ENCODE measurements around the gene GAGE12C. TPM values are rescaled to one million over a fixed set of nuclear protein-coding genes. Genes with fewer than 3 reads are reported as not detected.
"Not testable (repeated sequence)": the region's sequence is repeated elsewhere in the genome, so short reads cannot be mapped to it uniquely, and the experiment has no call there.

GAGE12C gene, protein sequence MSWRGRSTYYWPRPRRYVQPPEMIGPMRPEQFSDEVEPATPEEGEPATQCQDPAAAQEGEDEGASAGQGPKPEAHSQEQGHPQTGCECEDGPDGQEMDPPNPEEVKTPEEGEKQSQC
- total RNA-seq (2021; fragmentation: NEBNext Ultra II Directional; extraction: Animal tissue kit (Norgen Biotek cat#: 25700)) (not detected in 2 replicates), polyA plus RNA-seq (2011; rRNA removed) (not detected in 2 replicates), polyA minus RNA-seq (2011; rRNA and poly(A)+ RNA removed) (not detected in 2 replicates)
- polyA plus RNA-seq (2011; cell fraction: cytosol; rRNA removed), result not detected
- not detected for polyA plus RNA-seq (2011; cell fraction: nucleus; rRNA removed)
- not detected in 4 replicates for polyA plus RNA-seq (2012, experiment 1 of 2)
- polyA plus RNA-seq (2012, experiment 2 of 2), result not detected
- polyA plus RNA-seq (2013, experiment 1 of 2), result not detected
- not detected for polyA plus RNA-seq (2013, experiment 2 of 2)
- polyA minus RNA-seq (2011; cell fraction: cytosol; rRNA and poly(A)+ RNA removed), result not detected
- polyA minus RNA-seq (2011; cell fraction: nucleus; rRNA and poly(A)+ RNA removed), result not detected
- long read RNA-seq, experiment 1, result 0 reads
- long read RNA-seq, experiment 2, result 0 reads

DNA sequence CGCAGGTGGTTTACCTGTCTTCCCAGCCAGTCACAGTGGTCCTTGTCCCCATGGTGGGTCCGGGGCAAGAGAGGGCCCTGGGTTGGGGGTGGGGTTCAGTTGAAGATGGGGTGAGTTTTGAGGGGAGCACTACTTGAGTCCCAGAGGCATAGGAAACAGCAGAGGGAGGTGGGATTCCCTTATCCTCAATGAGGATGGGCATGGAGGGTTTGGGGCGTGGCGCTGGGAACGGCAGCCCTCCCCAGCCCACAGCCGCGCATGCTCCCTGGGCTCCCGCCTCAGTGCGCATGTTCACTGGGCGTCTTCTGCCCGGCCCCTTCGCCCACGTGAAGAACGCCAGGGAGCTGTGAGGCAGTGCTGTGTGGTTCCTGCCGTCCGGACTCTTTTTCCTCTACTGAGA, at the start of gene GAGE12C:
GAGE12C (plus strand) TSS at position 301 of the 400 bp plus-strand sequence. CDS start 1,155 bp downstream, outside the sequence.
- H2AK5ac ChIP-seq (ENCODE audit: low read depth, low read length); H2BK20ac ChIP-seq (ENCODE audit: low read length); CTCF ChIA-PET (ENCODE audit: partially characterized antibody); H3K14ac ChIP-seq (ENCODE audit: insufficient read length); H3K9ac ChIP-seq (replicated peaks in 1 of 4; ENCODE audit: extremely low read depth in 1 of 4, low read depth in 3 of 4, low read length in 3 of 4); H2AFZ ChIP-seq (ENCODE audit: low read length); H4K5ac ChIP-seq (ENCODE audit: insufficient read length, low read depth, low read length); FAIRE-seq; H3K27me3 ChIP-seq (replicated peaks in 1 of 4; ENCODE audit: control insufficient read depth in 3 of 4, extremely low read depth in 1 of 4, insufficient read depth in 3 of 4, low read length in 3 of 4); H3K9me3 ChIP-seq (ENCODE audit: insufficient read depth in 2 of 2, low read depth in 1 of 2, low read length in 1 of 2); H2BK120ac ChIP-seq (replicated peaks; ENCODE audit: low read depth, low read length); H3K18ac ChIP-seq (ENCODE audit: extremely low read depth, low read length); H4K91ac ChIP-seq (replicated peaks; ENCODE audit: insufficient read length, low read length); H3K36me3 ChIP-seq (ENCODE audit: control insufficient read depth in 2 of 4, insufficient read depth in 4 of 4, low read length in 3 of 4); H4K20me1 ChIP-seq (replicated peaks in 1 of 2; ENCODE audit: control insufficient read depth in 1 of 2, insufficient read depth in 2 of 2, low read length in 2 of 2); H3K4me3 ChIP-seq (ENCODE audit: extremely low read depth in 1 of 4, insufficient read depth in 2 of 4, low read depth in 3 of 4, low read length in 4 of 4); H3K23me2 ChIP-seq (ENCODE audit: low read depth, low read length); H3K79me1 ChIP-seq (ENCODE audit: low read depth, low read length); H3K27ac ChIP-seq (ENCODE audit: low read depth, low read length); H3K56ac ChIP-seq (replicated peaks; ENCODE audit: insufficient read length, low read depth, low read length); H2BK5ac ChIP-seq (ENCODE audit: low read depth, low read length); H3K4me2 ChIP-seq (ENCODE audit: insufficient read depth in 1 of 2, low read depth in 2 of 2, low read length in 2 of 2); H2BK12ac ChIP-seq (ENCODE audit: low read depth, low read length); H3K4ac ChIP-seq (replicated peaks; ENCODE audit: insufficient read length, low read depth, low read length); DNase-seq (ENCODE audit: low read depth in 1 of 2, low spot score in 2 of 2); H3K23ac ChIP-seq (ENCODE audit: insufficient read length); POLR2A ChIA-PET (ENCODE audit: partially characterized antibody); H3K79me2 ChIP-seq (ENCODE audit: control insufficient read depth in 1 of 2, insufficient read depth in 2 of 2, low read length in 2 of 2); H4K8ac ChIP-seq (ENCODE audit: extremely low read depth, insufficient read depth, low read length); H2BK15ac ChIP-seq (ENCODE audit: low read length); H3K4me1 ChIP-seq (replicated peaks in 1 of 4; ENCODE audit: control insufficient read depth in 3 of 4, insufficient read depth in 4 of 4, low read length in 3 of 4): not testable (repeated sequence)
- WGBS, 2 experiments (ENCODE audit: extremely low coverage in 1 of 2, insufficient coverage in 1 of 2, insufficient read length in 1 of 2, insufficient replicate concordance in 2 of 2, low coverage in 1 of 2, low lambda C conversion rate in 2 of 2, missing lambda C conversion rate in 1 of 2), result no CpG with 5 or more reads among the region's 16 CpGs
